ENCODE results near the gene TACR2.

TACR2 gene

DNA sequence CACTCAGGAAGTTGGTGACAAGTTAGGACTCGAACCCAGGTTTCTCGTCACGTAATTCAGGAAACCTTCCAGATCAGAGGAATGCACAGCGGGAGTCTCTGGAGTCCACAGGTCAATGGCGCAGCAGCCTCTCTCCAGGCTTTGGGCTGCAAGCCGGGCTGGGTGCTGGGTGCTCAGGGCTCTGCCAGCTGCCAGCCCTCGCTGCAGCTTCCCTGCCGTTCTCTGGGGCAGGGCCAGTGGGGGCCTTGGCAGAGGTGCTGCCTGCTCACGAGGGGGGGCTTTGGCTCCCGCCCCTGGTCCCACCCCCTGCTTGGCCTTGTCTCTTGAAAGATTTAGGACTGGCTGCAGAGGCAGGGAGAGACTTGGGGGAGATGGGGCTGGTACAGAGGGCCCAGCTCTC, at the start of gene TACR2:
Gene TACR2, minus strand, starts transcription at position 224 of the 400 bp plus-strand sequence. CDS start 595 bp downstream, outside the sequence.
- in situ Hi-C loops (cut with MboI; ENCODE audit: low sequenced_read_pairs): loop anchor here (10.0 kb wide), 1 partner anchor 88 kb away; no protein-coding TSS in a partner anchor

DNA sequence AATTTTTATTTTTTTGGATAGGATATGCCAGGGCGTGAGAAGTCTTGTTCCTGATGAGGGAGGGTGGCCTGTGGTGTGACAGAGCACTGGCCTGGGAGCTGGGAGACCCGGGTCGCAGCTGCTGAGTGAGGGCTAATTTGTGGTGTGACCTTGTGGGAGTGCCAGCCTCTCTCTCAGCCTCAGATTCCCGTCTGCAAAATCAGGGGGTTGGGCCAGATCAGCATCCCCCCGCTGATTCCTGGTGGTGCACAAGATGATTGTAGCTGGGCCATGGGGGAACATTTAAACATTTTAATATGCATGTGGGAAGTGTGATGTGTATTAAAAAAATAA, 49.4 kb upstream of the TACR2 start:
- in situ Hi-C loops (cut with MboI; ENCODE audit: low sequenced_read_pairs): no loop called here

- in situ Hi-C loops (cut with MboI; ENCODE audit: low sequenced_read_pairs): no loop called here
These were observed 48.9 kb upstream of the TACR2 start for GRCh38 chr10:69465457-69466157.

DNA sequence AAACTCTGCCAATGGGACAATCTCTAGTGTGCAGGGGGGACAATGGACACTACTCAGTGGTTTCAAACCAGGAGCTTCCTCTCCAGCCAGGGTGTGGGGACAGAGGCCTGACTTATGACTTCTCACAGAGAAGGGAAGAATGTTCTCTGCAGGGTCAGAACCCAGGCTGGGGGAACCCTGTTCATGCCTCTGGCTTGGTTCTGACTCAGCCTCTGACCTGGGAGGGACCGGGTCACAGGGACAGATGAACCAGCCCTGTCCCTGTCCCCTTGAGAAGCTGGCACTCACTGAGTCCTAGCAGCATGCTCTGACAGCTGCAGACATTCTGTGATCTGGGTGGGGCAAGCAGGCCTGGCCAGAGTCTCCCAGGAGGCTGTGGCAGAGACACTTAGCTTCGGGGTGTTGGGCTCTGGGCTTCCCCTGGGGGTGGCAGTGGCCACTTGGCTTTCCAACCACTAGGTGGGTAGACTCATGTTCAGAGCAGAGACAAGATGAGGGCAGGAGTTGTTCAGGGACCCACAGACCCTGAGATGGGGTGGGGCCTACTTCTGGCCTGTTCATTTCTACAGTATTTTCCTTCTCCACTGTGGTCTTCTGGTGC, 48.2 kb upstream of the TACR2 start:
- in situ Hi-C loops (cut with MboI; ENCODE audit: low sequenced_read_pairs): no loop called here

DNA sequence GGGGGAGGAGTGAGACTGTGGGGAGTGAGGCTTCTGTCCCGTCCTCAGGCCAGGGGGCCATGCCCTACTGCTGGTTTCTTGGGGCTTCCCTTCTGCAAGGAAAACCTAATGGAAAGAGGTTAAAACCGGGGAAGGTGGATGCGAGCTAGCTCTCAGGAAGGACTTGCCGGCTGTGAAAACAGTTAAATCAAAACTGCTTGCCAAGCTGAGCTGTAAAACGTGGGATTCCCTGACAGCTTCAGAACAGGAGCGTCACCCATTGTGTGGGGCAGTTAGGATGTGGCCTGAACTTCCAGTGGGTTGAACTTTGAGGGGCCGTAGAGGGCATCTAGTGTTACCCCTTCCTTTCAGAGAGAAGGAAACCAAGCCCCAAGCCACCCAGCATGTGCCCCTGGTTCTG, 47.7 kb upstream of the TACR2 start:
- in situ Hi-C loops (cut with MboI; ENCODE audit: low sequenced_read_pairs): no loop called here

DNA sequence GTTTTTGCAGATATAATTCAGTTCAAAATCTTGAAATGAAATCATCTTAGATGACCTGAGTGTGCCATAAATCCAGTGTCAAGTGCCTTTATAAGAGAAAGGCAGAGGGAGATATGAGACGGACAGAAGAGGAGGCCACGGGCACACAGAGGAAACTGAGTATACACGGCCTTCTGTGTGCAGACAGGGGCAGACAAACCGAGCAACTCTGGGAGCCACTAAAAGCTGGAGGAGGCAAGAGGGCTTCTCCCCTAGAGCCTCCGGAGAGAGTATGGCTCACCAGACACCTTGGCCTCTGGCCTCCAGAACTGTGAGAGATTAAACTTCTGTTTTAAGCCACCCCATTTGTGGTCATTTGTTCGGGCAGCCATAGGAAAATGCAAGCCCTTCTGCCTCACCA, 47.2 kb upstream of the TACR2 start:
- in situ Hi-C loops (cut with MboI; ENCODE audit: low sequenced_read_pairs): no loop called here

- in situ Hi-C loops (cut with MboI; ENCODE audit: low sequenced_read_pairs): no loop called here
These were observed 44.7 kb upstream of the TACR2 start for GRCh38 chr10:69461243-69462025.

- in situ Hi-C loops (cut with MboI; ENCODE audit: low sequenced_read_pairs): no loop called here
These were observed 44.0 kb upstream of the TACR2 start for GRCh38 chr10:69460576-69461242.

DNA sequence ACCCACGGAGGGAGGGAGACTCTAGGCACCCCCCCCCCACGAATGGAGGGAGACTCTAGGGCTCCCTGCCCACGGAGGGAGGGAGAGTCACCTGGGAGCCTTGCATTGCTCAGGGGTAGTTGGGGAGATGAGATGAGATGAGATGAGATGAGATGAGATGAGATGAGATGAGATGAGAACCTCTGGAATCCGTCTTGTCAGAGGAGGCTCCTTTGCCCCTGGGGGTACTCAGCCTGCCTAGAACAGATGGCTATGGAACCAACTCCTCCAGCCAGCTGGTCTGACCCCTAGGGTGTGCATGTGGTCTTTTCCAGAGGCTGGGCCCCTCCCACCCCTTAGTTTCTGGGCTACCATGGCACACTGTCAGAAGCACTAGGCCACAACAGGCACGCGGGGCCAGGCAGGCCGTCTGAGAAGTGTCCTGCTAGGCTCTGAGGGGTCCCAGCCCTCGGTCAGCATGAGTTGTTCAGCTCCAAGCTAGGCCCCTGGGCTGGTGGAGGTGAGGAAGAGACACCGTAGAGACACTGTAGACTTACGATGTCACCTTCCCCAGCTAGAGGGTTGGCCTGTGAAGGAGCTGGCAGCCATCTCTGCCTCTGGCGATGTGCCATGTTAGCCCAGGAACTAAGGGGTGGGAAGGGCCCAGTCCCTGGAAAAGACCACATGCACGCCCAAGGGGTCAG, 43.3 kb upstream of the TACR2 start:
- in situ Hi-C loops (cut with MboI; ENCODE audit: low sequenced_read_pairs): no loop called here

GRCh38 chr10:69459101-69459790, 42.5 kb upstream of the TACR2 start:
- in situ Hi-C loops (cut with MboI; ENCODE audit: low sequenced_read_pairs): no loop called here

DNA sequence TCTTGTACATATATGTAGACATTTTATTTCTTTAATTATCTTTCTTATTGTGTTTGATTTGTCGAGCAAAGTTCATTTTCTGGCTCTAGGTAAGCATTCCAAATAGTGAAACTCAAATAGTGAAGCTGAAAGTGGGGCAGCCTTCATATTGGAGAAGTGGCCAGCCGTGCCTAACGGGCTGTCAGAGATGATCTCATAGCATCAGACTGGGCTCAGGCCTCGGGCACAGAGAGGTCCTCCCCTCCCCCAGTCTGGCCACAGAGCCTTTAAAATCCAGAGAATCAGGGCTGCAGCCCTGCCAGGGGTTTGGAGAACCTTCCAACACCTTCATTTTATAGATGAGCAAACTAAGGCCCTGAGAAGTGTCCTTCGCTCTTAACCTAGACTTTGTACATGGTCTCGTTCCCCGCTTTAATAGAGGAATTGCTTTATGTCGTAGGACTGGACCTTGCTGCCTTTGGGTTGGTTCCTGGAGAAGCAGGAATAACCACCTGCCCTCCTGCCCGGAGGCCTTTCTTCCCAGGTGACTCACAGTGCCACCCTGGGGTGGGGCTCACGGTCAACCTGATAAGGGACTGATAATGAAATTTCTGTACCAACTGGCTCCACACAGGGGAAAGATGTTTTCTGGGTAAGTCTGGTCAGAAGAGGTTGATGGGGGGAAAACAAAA, 41.8 kb upstream of the TACR2 start:
- in situ Hi-C loops (cut with MboI; ENCODE audit: low sequenced_read_pairs): no loop called here

- in situ Hi-C loops (cut with MboI; ENCODE audit: low sequenced_read_pairs): no loop called here
These were observed 41.1 kb upstream of the TACR2 start for GRCh38 chr10:69457771-69458237.

DNA sequence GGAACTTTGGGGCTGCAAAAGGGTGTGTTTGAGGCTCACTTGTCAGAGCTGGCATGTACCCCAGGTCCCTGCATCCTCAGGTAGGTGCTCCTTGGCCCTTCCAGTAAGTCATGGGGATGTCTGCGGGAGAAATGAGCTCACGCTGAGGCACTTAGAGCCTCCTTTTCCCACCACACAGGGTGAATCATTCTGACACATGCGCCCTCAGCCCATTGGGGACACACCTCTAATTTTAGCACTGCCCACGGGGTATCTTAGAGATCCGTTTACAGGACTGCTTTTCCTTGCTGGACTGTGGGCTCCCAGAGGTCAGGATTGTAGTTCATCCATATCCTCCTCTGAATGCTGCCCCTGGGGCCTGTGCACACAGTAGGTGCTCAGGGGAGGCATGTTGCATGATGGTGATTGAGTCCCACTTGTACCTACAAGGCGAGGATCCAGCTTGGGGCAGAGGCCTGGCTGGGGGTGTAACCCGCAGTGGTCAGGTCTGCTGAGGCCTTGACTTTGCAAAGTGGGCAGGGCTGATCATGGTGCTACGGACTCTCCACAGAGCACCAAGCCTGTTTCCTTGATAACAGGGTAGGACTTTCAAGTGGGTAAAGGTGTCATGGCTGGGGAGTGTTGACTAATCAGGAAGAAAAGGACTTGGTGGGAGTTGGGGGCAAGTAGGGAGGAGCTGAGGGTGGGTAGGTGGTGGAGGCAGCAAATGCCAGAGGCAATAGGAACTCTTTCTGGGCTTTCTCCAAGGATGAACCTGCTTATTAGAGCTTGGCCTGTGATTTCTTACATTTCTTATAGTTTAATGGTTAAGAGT, 40.4 kb upstream of the TACR2 start:
- in situ Hi-C loops (cut with MboI; ENCODE audit: low sequenced_read_pairs): no loop called here

- in situ Hi-C loops (cut with MboI; ENCODE audit: low sequenced_read_pairs): no loop called here
These were observed 38.5 kb upstream of the TACR2 start for GRCh38 chr10:69455006-69455763.

GRCh38 chr10:69453795-69454194, 37.1 kb upstream of the TACR2 start:
- in situ Hi-C loops (cut with MboI; ENCODE audit: low sequenced_read_pairs): no loop called here

DNA sequence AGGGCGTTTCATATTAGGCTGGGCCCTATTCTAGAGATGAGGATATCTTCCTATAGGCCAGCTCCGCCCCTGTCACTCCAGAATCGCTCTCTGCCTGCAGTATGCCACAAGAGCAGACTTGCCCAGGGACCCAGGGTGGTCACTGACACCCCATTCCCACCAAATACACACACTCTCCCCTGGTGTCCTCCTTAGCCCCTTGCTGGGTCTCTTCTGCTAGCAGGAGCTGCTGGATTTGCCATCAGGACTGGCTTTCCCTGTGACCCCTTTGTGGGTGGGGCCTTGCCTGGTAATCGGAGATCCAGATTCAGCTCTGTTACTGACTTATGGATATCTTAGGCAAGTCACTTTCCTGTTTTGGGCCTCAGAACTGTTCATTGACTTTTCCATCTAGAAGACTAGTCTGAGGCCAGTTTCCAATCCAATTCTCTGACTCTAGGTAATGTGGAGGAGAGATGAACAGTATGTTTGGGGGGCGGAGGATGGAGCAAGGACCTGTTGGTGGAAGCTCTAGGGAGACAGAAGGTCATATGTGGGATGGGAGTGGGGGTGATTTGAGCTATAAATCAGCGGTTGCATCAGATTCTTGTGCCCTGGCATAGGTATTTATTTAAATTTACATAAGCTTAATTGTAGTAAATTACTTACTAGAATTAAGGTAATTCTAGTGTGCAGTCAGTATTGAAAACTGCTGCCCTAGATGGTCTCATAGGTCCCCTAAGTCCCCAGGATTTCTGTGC, 36.1 kb upstream of the TACR2 start:
- in situ Hi-C loops (cut with MboI; ENCODE audit: low sequenced_read_pairs): no loop called here

DNA sequence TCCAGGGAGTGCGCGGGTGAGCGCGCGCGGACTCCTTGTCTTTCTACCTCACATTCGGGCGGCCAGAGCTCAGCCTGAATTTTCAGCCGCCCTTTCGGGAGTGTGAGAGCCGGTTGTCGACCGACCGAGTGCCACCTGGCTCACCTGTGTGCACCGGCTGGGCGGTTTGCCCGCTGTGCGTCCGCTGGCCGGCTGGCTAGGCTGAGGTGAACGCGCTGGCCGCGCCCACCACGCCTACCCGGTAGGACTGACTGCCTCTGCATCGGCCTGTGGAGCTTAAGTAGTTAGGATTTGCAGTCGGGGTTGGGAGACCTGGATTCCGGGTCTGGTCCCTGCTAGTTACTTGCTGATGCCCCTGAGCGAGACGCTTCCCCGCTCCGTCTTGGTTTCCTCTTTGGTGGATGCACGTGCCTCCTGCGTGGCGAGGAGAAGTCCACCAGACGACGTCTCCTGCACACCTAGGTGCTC, 35.1 kb upstream of the TACR2 start:
- in situ Hi-C loops (cut with MboI; ENCODE audit: low sequenced_read_pairs): no loop called here
